ENCODE data around the gene SUN1.

The SUN1 gene, protein sequence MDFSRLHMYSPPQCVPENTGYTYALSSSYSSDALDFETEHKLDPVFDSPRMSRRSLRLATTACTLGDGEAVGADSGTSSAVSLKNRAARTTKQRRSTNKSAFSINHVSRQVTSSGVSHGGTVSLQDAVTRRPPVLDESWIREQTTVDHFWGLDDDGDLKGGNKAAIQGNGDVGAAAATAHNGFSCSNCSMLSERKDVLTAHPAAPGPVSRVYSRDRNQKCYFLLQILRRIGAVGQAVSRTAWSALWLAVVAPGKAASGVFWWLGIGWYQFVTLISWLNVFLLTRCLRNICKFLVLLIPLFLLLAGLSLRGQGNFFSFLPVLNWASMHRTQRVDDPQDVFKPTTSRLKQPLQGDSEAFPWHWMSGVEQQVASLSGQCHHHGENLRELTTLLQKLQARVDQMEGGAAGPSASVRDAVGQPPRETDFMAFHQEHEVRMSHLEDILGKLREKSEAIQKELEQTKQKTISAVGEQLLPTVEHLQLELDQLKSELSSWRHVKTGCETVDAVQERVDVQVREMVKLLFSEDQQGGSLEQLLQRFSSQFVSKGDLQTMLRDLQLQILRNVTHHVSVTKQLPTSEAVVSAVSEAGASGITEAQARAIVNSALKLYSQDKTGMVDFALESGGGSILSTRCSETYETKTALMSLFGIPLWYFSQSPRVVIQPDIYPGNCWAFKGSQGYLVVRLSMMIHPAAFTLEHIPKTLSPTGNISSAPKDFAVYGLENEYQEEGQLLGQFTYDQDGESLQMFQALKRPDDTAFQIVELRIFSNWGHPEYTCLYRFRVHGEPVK

DNA sequence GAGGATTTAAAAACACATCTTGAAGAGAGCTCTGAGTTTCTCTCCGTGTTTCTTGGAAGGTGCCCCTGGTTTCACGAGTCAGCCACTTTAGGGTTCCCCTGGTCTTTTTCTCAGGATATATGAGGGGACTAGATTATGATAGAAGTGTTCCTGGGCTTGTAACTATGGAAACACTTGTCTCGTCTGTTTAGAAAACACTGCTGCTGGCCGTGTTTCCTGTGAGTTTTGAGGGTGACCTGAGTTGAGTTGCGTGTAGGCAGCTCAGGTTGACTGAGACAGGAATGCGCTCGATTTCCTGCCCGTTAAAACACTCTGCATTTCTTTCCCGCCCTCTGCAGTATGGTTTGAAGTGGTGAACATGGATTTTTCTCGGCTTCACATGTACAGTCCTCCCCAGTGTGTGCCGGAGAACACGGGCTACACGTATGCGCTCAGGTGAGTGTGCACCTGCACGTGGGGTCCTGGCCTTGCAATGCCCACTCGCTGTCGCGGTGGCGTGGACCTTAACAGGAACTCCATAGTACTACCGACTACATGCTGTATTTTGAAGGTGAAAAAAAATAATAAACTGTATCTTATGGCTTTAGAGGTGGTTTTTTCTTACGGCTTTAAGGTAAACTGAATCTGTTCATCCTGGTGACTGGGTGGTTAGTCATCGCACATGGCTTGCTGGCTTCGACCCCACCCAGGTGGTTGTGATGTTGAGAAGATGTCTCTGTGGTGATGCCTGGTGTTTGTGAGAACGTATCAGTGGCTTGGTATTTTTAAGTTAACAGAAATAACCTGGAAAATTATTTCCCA lies at the start of gene SUN1:
Gene SUN1, plus strand, starts transcription at position 310 of the 801 bp plus-strand sequence. Its CDS starts 49 bp downstream, at position 359.
- peak within 1 kb of the TSS; percentile 96 for H3K27ac Mint-ChIP-seq
- no peak for DNase-seq
- H3K4me1 Mint-ChIP-seq, result peaks cover 75% of the 10 kb centered on the region
- H3K36me3 Mint-ChIP-seq (ENCODE audit: low read depth), result peaks cover 40% of the 10 kb centered on the region
- no peaks in the 10 kb centered on the region for H3K9me3 Mint-ChIP-seq
- TF ChIP-seq, protein P1, sequence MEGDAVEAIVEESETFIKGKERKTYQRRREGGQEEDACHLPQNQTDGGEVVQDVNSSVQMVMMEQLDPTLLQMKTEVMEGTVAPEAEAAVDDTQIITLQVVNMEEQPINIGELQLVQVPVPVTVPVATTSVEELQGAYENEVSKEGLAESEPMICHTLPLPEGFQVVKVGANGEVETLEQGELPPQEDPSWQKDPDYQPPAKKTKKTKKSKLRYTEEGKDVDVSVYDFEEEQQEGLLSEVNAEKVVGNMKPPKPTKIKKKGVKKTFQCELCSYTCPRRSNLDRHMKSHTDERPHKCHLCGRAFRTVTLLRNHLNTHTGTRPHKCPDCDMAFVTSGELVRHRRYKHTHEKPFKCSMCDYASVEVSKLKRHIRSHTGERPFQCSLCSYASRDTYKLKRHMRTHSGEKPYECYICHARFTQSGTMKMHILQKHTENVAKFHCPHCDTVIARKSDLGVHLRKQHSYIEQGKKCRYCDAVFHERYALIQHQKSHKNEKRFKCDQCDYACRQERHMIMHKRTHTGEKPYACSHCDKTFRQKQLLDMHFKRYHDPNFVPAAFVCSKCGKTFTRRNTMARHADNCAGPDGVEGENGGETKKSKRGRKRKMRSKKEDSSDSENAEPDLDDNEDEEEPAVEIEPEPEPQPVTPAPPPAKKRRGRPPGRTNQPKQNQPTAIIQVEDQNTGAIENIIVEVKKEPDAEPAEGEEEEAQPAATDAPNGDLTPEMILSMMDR (IDR thresholded peaks at IDR 0.05), result no peak
- peak within 1 kb of the TSS; percentile 67 for H3K4me3 Mint-ChIP-seq
- no peaks in the 10 kb centered on the region for H3K27me3 Mint-ChIP-seq (ENCODE audit: low read depth, poor library complexity)

DNA sequence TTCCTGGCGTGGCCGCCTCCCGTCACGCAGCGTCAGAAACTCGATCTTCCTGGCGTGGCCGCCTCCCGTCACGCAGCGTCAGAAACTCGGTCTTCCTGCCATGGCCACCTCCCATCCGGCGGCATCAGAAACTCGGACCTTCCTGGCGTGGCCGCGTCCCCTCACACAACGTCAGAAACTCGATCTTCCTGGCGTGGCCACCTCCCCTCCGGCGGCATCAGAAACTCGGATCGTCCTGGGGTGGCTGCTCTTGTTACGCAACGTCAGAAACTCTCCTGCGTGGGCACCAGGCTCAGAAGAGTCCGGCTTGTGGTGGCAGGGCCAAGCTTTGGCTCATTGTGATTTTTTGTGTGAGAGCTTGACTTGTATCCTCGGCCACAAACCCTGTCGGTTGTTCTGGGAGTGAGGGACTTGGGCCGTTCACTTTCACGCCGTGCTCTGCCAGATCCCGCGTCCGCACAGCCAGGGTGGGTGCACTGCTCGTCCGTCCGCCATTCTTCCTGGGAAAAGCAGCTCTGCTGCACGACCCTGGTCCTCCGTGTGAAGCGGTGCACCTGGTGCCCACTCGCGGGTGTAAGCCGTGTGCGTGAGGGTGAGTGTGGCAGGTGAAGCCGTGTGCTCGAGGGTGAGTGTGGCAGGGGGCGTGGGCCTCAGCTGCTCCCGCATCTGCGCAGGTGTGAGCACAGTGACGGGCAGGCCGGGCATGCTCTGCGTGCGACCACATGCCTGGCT lies 49.4 kb upstream of the SUN1 start:
- peaks cover 64% of the 10 kb centered on the region for H3K36me3 Mint-ChIP-seq (ENCODE audit: low read depth)
- no peaks in the 10 kb centered on the region for H3K4me1 Mint-ChIP-seq
- H3K4me3 Mint-ChIP-seq, result no peak overlapping the region
- no peaks in the 10 kb centered on the region for H3K27me3 Mint-ChIP-seq (ENCODE audit: low read depth, poor library complexity)
- TF ChIP-seq, protein P1 (IDR thresholded peaks at IDR 0.05), result no peak
- no peaks in the 10 kb centered on the region for H3K9me3 Mint-ChIP-seq
- H3K27ac Mint-ChIP-seq, result peak overlapping the region; percentile 72
- DNase-seq, result no peak

DNA sequence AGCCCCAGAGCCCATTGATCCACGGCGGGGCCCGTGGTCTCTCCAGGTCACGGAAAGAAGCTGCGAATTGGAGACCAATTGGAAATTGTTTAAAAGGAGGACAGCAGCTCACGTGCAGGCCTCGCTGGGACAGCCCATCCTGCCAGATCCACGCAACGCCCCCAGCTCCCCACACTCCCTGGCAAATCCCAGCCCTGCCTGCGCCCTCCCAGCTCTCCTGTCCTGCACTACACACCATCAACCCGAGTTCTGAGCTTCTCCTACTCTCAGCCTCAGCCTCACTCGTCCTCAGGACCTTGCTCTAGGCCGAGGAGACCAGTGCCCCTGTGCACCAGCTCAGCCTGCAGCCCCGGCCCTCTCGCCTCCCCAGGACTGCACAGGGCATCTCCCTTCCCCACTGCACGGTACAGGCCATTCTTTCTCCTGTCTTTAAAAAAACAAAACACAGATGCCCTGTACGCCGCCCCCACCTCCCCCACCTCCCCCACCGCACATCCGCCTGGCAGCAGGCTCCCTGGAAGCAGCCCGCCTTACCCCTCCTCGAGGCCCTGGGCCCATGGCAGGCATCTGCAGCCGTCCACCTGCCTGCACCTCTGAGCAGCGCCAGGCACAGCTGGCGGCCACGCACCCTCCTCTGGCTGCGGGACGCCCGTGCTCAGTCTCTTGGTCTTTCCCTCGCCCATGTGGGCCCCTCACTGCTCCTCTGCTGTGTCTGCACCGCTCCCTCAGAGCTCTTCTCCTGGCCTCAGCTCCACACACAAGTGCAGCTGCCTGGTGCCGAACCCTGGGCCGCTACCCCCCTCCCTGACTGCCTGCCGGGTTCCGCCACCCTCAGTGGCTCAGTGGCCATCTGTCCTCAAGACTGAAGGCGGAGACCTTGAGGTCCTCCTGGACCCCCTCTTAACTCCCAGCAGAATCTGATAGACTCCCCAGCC lies 48.5 kb upstream of the SUN1 start:
- Mint-ChIP-seq H3K27me3 (ENCODE audit: low read depth, poor library complexity) (no peaks in the 10 kb centered on the region), H3K27ac (no peak overlapping the region), H3K36me3 (ENCODE audit: low read depth) (peaks cover 73% of the 10 kb centered on the region), H3K4me3 (no peak overlapping the region), H3K9me3 (no peaks in the 10 kb centered on the region), H3K4me1 (no peaks in the 10 kb centered on the region)
- DNase-seq, result no peak
- TF ChIP-seq, protein P1 (IDR thresholded peaks at IDR 0.05), result no peak

DNA sequence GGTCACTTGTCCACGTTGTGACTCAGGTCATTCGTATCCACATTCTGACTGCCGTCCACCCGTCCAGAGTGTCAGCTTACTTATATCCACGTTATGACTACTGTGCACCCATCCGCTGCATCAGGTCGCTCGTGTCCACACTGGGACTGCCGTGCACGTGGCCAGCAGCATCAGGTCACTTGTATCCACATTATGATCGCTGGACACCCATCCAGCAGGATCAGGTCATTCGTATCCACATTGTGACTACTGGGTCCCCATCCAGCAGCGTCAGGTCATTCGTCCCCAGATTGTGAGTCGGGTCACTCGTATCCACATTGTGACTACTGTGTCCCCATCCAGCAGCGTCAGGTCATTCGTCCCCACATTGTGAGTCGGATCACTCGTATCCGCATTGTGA lies 47.3 kb upstream of the SUN1 start:
- Mint-ChIP-seq H3K27me3 (ENCODE audit: low read depth, poor library complexity) (no peaks in the 10 kb centered on the region), H3K36me3 (ENCODE audit: low read depth) (peaks cover 79% of the 10 kb centered on the region), H3K27ac (no peak overlapping the region), H3K4me3 (no peak overlapping the region), H3K9me3 (no peaks in the 10 kb centered on the region), H3K4me1 (no peaks in the 10 kb centered on the region)
- TF ChIP-seq, protein P1 (IDR thresholded peaks at IDR 0.05), result no peak
- DNase-seq, result no peak

Measured in nephron progenitor cell (in vitro differentiated cells).